Lower lobe of right lung (tissue), 2 donors: ENCODE data around the gene DSC2. TPM values are rescaled to one million over a fixed set of nuclear protein-coding genes. Genes with fewer than 3 reads are reported as not detected.
A peak's percentile ranks its signal among the peaks of the same experiment; 100 is the strongest.

Experiments
- ATAC-seq, 2 donors: fragments of 200-7000 bp; cut with Tn5 transposase; one replicate each; pipeline ENCODE4 v1.9.1; 2020 to 2022; ENCODE audit warnings: mild to moderate bottlenecking in 2 of 2, moderate library complexity in 2 of 2
- DNase-seq: peaks from one replicate; pipeline ENCODE4 v3.0.0-alpha.2; 2020
- H3K27ac ChIP-seq: fragments of 200-600 bp; one replicate; pipeline ENCODE4 v1.8.0; 2022
- H3K27me3 ChIP-seq: fragments of 200-600 bp; one replicate; pipeline ENCODE4 v1.8.0; 2022; ENCODE audit warnings: low read depth
- H3K36me3 ChIP-seq: fragments of 200-600 bp; one replicate; pipeline ENCODE4 v1.8.0; 2022; ENCODE audit warnings: mild to moderate bottlenecking
- H3K4me1 ChIP-seq: fragments of 200-600 bp; one replicate; pipeline ENCODE4 v1.8.0; 2022
- H3K4me3 ChIP-seq: fragments of 200-600 bp; one replicate; pipeline ENCODE4 v1.8.0; 2022; ENCODE audit warnings: mild to moderate bottlenecking
- H3K9me3 ChIP-seq: fragments of 200-600 bp; one replicate; pipeline ENCODE4 v1.8.0; 2022
- intact Hi-C: fragments of 100-400 bp; cut with DNase I; formaldehyde crosslinking; loops from one replicate; pipeline ENCODE4 v1.11.0; 2022
- total RNA-seq: library from RNA; stranded (reverse); fragmentation: NEBNext Ultra II Directional; extraction: Animal tissue kit (Norgen Biotek cat#: 25700); gene quantifications from one replicate; pipeline ENCODE4 v1.2.1, GENCODE V29; 2021
- TF ChIP-seq, protein P1 (sequence below): fragments of 200-600 bp; IDR thresholded peaks from one replicate; pipeline ENCODE4 v1.8.0; 2022; ENCODE audit warnings: antibody characterized with exemption, mild to moderate bottlenecking
- donor health status: DM: no; HTN: yes; CAD: no; lungs with severe emphysema.

The DSC2 gene
- total RNA-seq, 1 donor from 2014 or later, result 17.6 TPM

DNA sequence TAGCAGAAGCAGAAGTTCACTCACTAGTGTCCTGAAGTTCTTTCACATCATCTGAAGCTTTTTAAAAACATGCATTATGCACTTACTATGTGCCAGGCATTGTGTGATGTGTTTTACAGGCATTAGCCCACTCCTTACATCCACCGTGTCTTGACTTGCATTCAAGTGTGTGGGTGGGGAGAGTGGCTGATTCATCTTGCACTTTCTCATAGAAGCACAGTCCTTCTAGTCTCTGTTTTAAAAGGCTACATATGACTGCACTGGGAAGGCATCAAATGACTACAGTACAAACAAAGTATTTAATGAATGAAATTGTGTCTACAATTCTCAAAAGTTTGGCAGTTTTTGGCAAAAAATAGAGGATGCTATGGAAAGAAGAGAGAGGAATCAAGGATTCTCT lies 38.1 kb downstream of the DSC2 start:
- Histone ChIP-seq H3K36me3 (peaks cover 6% of the 10 kb centered on the region), H3K9me3 (no peaks in the 10 kb centered on the region), H3K4me3 (no peak overlapping the region), H3K4me1 (no peaks in the 10 kb centered on the region), H3K27me3 (no peaks in the 10 kb centered on the region), H3K27ac (no peak overlapping the region)
- intact Hi-C loops, result no loop called here
- TF ChIP-seq, protein P1, sequence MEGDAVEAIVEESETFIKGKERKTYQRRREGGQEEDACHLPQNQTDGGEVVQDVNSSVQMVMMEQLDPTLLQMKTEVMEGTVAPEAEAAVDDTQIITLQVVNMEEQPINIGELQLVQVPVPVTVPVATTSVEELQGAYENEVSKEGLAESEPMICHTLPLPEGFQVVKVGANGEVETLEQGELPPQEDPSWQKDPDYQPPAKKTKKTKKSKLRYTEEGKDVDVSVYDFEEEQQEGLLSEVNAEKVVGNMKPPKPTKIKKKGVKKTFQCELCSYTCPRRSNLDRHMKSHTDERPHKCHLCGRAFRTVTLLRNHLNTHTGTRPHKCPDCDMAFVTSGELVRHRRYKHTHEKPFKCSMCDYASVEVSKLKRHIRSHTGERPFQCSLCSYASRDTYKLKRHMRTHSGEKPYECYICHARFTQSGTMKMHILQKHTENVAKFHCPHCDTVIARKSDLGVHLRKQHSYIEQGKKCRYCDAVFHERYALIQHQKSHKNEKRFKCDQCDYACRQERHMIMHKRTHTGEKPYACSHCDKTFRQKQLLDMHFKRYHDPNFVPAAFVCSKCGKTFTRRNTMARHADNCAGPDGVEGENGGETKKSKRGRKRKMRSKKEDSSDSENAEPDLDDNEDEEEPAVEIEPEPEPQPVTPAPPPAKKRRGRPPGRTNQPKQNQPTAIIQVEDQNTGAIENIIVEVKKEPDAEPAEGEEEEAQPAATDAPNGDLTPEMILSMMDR, result no peak
- no peak for ATAC-seq
- no peak for DNase-seq

DNA sequence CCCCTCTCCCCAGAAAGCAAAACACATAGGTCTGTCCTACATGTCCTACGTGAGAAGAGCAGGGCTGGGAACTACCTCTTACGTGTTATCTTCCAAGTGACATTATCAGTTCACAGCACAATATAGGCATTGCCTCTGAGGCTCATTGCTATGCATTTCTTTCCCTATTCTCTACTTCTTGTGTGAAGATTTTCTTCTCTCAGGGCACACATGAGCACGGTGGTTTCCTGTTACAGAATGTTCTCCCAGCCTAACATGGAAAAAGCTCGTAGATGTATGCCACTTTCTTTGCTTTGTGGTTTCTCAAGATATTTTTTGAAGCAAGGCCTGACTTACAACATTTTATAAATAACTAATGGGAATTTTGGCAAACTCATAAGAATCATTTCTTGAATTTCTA lies 40.3 kb downstream of the DSC2 start:
- H3K4me3 ChIP-seq, result no peak overlapping the region
- H3K27me3 ChIP-seq, result no peaks in the 10 kb centered on the region
- DNase-seq, result no peak
- TF ChIP-seq, protein P1, result no peak
- ATAC-seq, result peak in 1 of 2 donors; percentile 21
- no peak overlapping the region for H3K27ac ChIP-seq
- intact Hi-C loops, result no loop called here
- no peaks in the 10 kb centered on the region for H3K4me1 ChIP-seq
- H3K36me3 ChIP-seq, result no peaks in the 10 kb centered on the region
- H3K9me3 ChIP-seq, result no peaks in the 10 kb centered on the region

DNA sequence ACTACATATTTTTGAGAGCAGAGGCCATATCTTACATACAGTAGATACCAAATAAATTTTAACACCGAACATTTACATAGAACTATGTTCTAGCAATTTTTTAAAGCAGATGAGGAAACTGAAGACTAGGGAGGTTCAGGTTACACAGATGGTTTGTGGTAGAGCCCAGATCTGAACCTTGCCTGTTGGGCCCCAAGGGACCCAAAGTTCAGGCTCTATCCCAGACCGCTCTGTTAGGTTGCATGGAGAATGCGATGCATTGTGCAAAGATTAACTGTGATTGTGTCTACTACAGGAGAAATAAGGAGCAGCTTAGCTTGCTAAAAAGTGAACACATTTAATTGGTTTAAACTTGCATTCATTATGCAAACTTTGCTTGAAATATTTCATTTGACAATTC lies 43.3 kb downstream of the DSC2 start:
- no peaks in the 10 kb centered on the region for H3K4me1 ChIP-seq

DNA sequence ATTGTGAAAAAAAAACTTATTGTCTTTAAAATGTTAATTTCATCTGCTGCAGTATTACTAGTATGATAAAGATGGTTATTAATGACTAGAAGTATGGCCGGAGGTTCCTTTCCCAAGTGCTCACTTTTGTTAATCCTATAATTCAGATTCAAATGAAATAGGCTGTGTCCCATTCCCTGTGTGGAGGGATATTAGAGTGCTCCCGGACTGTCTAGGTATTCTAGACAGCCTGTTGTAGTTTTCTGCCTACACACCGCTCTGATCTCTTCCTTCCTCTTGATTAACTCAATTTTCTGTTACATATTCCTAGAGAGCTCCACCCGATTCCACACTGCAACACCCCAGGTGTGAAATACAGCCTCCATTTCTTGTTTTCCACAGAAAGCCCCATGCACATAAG lies 44.3 kb downstream of the DSC2 start:
- ATAC-seq (no peak), DNase-seq (no peak)
- Histone ChIP-seq H3K27ac (no peak overlapping the region), H3K27me3 (no peaks in the 10 kb centered on the region), H3K4me3 (no peak overlapping the region), H3K9me3 (no peaks in the 10 kb centered on the region), H3K36me3 (no peaks in the 10 kb centered on the region), H3K4me1 (no peaks in the 10 kb centered on the region)
- intact Hi-C loops, result no loop called here
- TF ChIP-seq, protein P1, result no peak

More for the DNA sequence above, 43.3 kb downstream of the DSC2 start:
- ATAC-seq (no peak), DNase-seq (no peak)
- intact Hi-C loops, result no loop called here
- no peak overlapping the region for H3K4me3 ChIP-seq
- no peaks in the 10 kb centered on the region for H3K27me3 ChIP-seq
- TF ChIP-seq, protein P1, result no peak
- H3K27ac ChIP-seq, result no peak overlapping the region
- no peaks in the 10 kb centered on the region for H3K36me3 ChIP-seq
- H3K9me3 ChIP-seq, result no peaks in the 10 kb centered on the region

DNA sequence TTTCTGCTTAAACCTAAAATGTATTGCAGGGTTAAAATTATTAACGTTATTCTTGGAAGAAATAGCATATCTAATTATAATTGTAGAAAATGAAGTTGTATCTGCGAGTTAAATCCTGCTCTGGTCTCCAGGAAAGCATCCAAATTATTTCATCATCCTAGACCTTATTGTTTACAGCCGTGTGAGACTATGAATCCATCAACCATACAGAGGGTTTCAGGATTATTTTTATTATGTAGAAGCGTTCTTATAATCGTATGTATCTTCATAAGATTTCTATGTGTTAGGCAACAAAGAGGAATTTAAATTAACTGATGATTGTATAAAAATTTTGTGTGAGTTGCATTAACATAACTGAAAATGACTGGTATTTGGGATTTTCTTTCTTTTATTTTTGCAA lies 45.2 kb downstream of the DSC2 start:
- no peaks in the 10 kb centered on the region for H3K27me3 ChIP-seq
- no peaks in the 10 kb centered on the region for H3K9me3 ChIP-seq
- H3K27ac ChIP-seq, result no peak overlapping the region
- TF ChIP-seq, protein P1, result no peak
- ATAC-seq, result no peak
- no peak overlapping the region for H3K4me3 ChIP-seq
- no peak for DNase-seq
- intact Hi-C loops, result no loop called here
- H3K4me1 ChIP-seq, result no peaks in the 10 kb centered on the region
- no peaks in the 10 kb centered on the region for H3K36me3 ChIP-seq

DNA sequence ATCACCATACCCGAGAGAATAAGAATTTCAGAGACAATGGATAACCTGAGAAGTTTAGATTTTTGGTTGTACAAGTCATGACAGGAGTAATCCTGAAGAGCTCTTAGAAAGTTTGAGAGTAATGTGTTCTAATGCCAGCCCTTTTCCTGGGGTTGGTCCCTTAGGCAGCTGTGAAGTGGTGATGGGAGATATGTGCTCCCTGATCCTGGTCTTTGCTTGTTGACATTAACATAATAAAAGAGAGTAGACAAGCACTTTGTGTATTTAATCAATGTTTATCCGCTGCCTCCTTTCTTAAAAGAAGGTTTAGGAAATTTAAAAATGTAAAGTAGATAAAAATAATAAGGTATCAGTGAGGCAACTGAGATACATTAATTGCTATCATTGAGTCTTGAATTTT lies 45.9 kb downstream of the DSC2 start:
- H3K36me3 ChIP-seq, result no peaks in the 10 kb centered on the region
- TF ChIP-seq, protein P1, result no peak
- no peaks in the 10 kb centered on the region for H3K27me3 ChIP-seq
- ATAC-seq (no peak), DNase-seq (no peak)
- H3K4me1 ChIP-seq, result no peaks in the 10 kb centered on the region
- H3K9me3 ChIP-seq, result no peaks in the 10 kb centered on the region
- intact Hi-C loops, result no loop called here
- no peak overlapping the region for H3K4me3 ChIP-seq
- H3K27ac ChIP-seq, result no peak overlapping the region
